CD4-positive, alpha-beta T cell treated with Interleukin-17A for 1 hour (primary cell): ENCODE measurements around the gene RNF175.

Experiments
- DNase-seq: peaks from one replicate; pipeline ENCODE4 v3.0.0-alpha.2; 2020

Gene RNF175

DNA sequence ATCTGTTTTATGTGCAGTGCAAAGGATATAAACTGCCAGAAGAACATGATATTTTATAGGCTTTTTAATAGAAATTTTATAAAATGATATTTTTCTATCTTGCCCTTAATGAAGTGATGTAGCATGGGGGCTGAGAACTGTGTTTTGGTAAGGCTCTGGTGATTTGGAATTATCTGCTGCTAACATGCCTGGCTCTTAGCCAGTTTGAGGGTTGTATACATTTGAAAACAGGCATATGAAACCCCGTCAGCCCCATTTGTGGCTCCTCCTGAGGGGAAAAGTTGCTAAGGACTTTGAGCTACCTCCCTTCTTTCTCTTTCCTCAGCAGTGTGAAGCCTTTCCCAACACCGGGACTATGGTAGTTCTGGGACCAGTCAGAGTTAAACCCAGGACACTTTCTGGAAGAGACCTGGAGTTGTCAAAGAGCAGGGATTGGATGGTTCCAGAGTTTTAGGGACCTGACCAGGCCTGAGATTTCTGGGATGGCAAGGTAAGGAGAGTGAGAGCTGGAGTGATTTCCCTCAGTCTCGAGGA is 24.4 kb upstream of the RNF175 start:
- no peak for DNase-seq

DNA sequence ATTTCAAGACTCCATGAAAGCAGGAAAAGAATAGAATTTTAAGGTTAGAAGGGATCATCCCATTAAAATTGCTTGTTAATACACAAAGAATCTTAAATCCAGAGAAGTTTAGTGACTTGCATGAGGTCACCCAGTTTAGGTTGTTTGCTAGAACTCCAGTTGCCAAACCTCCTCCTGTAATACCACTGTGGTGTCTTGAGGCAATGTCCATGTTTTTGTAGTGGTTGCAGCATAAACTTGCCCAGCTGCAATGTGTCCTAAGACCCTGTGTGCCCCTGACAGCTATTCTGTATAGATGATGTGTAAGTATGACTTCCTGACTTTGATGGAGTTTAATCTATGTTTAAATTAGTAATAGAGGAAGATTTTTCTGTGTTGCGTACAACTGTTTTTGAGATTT is 22.8 kb upstream of the RNF175 start:
- no peak for DNase-seq

DNA sequence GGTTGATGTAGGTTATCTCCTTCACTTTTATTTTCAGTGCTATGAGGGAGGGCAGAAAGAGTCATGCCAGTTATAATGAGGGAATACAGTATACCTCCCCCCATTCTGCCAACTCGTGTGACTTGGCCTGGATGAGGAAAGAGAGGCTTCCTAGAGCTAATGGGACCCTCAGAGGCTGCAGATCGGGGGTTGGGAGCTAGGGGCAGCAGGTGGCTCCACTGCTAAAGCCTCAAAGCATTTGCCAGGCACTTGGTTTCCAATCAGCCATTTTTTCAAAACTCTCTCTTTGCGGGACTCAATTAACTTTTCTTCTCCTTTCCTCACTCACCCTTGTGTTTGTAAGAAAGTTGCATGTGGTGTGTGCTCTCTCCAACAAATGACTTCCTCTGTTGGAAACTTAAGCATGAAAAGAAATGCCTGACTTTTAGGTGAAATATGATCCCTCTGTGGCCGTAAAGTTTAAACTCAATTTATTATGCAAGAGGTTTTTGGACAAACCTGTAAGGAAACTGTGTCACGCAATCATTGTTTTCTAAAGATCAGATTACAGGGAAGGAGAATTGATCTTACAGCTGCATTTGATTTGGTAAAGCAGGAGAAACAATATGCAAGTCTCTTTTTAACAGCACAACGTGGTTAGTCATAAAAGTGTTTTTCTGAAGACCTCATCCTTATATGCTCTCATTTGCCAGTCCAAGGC is 22.0 kb upstream of the RNF175 start:
- DNase-seq: no peak

DNA sequence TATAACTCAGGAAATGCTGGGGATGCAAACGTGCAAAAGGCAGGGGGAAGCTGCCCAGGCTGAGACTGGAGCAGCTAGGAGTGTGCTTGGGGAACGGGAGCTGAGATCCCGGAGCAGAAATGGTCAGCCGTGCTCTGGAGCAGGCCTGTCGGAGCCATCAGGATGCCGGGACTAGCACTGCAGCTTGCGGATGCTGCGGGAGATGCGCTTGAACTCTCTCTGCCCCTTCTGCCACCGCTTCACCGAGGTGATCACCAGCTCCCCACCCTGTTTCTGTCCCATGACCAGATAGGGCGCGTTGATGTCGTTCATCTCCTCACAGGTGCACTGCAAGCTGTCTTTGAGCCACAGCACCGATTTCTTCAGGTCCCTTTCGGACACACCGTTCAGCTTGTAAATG is 21.5 kb upstream of the RNF175 start:
- no peak for DNase-seq

DNA sequence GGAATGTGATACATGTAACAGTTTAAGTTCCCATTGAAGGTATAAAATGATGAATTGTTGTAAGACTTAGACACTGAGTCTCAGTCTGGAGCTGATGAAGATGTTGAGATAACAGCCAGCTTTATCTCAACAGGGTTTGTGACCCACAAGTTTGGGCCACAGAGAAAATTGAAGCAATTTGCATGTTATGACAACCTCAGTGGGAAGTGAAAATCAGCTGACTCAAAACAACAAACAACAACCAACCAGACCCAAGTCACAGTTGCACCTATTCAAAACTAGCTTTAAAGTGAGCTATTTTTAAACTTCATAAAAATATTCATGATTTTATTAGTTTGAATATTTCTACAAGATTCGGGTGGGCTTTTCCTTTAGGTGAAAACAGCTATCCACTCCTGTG is 21.1 kb upstream of the RNF175 start:
- DNase-seq: no peak

DNA sequence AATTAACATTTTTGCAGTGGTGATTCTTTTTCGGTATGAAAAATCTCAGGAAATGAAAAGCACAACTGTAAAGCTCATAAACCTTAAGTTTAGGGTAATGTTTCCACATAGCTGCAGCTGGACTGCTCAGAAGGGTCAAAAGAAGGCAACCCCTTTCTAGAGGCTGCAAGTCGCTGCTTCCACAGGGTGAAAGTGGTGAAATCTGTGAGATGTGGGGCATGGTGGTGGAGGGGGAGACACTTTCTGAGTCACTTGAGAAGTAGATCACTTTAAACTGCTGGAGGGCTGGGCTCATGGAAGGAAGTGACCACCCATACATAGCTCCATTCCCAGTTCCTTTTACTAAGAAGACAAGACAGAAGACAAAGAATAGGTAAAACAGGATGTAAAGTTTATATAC is 20.4 kb upstream of the RNF175 start:
- DNase-seq: no peak

DNA sequence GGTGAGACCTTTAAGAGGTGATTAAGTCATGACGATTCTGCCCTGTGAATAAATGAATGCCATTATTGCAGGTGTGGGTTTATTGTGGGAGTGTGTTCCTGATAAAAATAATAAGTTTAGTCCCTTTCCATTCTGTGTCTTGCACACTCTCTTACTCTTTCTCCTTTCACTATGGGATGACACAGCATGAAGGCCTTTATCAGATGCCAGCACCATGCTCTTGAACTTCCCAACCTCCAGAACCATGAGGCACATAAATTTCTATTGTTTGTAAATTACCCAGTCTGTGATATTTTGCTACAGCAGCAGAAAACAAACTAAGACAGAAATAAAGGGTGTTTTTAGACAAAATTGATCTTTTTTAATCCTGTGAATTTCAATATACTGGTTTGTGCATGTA is 18.6 kb upstream of the RNF175 start:
- no peak for DNase-seq

DNA sequence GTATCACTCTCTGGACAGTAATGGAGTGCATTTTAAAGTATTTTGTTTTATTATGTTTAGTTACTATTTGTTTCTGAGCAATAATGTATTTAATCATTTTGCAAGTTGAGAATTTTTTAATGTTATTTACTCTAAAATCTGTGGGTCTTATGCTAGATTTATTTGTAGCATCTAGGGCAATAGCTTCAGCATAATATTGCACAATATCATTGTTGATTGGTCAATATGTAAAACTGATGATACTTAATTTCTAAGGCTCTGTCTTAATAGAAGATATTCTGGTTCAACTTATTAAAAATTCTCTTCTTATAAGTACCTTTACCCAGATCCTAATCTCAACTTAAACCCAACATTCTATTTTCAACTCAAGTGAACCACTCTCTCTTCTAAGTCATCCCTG is 17.6 kb upstream of the RNF175 start:
- no peak for DNase-seq

DNA sequence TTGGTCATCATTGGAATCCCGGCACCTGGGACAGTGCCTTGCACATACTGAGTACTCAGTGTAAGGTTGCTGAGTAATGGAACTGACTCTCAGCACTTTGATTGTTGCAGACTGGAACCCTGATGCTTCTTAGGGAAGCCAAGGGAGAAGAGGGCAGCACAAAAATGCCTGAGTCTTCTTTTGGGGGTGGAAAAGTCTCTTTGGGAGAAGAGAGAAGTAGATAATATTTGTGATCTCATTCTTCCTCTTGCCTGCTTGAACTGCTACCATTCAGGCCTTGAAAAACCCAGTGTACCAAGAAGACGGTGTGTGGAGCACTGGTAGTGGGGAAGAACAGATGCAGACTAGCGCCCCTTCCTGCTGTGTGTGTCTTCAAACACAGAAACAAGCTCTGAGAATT is 16.8 kb upstream of the RNF175 start:
- DNase-seq: no peak

DNA sequence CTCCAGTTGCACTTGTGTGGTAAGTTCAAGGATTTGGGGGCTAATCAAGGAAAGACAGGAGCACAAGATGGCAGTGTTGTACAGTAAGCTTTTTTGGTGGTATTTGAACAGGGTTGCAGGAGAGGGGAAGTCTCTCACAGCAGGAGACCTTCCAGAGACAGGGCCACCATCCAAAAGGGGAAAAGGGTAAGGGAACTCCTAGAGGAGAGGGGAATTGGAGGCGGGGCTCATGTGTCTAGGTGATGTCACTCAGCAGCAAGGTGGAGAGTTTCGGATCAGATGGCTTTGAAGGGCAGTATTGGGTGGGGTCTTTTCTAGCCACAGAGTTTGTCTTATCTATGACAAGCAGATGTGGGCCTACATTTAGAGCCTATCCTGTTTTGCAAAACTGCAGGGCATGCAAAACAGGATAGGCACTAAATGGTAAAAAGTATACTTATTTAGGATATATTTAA is 13.4 kb upstream of the RNF175 start:
- DNase-seq: no peak

DNA sequence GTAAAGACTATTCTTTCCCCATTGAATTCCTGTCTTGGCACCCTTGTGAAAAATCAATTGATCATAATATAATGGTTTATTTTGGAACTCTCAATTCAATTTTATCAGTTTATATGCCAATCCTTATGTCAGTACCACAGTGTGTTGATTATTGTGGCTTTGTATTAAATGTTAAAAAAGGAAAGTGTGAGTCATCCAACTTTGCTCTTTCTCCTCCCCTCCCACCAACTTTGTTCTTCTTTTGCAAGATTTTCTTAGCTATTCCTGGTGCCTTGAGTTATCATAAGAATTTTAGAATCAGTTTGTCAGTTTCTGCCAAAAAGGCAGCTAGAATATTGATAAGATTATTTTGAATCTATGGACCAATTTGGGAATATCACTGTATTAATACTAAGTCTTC is 11.2 kb upstream of the RNF175 start:
- no peak for DNase-seq

DNA sequence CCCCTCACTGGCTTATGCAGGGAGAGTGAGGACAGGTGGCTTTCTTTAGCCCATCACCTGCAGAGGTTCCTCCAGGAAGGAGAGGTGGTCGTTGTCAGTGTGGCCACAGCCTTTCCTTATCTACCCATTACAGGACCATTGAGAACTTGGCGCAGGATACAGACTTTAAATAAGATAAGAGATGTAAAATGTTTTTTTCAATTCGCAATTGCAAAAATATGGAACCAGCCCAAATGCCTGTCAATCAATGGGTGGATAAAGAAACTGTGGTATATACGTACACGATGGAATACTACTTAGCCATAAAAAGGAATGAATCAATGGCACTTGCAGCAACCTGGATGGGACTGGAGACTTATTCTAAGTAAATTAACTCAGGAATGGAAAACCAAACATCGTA is 6.9 kb upstream of the RNF175 start:
- no peak for DNase-seq

DNA sequence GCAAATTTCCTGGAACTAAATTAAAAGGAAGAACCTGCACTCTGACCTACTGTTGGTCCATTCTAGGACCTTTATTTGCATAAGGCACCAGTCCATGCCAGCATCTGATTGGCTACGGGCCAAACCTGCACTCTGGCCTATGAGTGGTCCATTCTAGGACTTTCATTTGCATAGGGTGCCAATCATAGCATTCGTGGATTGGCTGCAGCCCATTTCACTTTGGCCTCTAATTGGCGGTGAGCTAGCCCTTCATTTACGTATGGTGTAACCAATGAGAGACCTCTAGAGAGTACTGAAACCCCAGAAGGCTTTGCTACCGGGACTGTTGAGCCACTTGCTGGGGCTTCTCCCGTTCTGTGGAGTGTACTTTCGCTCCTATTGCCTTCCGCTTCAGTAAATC is 6.1 kb upstream of the RNF175 start:
- DNase-seq: no peak

DNA sequence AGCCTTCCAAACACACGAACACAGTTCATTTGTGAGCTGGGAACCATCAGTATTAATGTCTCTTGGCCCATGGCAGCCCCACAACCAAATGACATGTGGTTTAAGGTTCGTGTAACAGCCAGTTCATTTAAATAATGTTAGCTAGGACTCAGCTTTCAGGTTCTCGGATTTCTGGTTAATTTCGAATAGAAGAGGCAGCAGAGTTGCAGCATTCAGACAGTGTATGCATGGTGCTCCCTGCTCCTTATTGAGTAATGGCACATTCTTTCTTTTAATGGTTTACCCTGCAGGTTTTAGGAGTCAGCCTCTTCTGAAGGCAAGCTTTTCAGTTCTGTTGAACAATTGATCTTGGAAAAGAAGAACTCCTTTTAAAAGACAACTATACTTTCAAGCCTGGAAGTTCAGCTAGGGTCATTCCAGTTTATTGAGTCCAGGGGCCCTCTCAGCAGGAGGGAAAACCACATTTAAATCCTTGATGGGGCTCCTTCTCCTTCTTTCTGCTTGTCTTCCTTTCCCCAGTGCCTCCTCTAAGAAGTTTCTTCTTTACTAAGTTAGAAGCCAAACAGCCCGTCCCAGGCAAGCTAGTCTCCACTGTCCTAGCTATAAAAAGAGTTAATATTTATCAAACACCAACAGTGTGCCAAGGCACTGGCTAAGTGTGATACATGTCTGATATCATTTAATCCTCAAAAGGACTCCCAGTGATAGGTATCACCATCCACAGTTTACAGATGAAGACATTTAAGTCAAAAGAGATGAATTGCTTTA is 5.0 kb upstream of the RNF175 start:
- DNase-seq: no peak

DNA sequence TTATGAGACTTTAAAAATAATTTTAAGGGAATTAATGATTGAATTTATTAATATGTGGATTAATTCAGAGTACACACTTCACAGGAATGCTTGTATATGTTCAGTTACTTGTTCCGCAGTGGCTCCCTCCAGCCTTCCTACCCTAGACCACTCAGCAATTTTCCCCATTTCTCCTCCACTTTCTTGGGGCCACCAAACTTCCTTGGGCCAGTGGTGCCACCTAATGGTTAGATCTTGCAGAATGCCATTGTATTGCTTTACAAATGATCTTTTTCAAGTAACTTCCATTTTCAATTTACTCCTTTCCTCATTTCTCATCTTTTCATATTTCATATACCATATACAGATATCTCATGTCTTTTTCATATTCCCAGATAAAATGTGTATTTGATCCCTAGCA is 3.6 kb upstream of the RNF175 start:
- DNase-seq: no peak

DNA sequence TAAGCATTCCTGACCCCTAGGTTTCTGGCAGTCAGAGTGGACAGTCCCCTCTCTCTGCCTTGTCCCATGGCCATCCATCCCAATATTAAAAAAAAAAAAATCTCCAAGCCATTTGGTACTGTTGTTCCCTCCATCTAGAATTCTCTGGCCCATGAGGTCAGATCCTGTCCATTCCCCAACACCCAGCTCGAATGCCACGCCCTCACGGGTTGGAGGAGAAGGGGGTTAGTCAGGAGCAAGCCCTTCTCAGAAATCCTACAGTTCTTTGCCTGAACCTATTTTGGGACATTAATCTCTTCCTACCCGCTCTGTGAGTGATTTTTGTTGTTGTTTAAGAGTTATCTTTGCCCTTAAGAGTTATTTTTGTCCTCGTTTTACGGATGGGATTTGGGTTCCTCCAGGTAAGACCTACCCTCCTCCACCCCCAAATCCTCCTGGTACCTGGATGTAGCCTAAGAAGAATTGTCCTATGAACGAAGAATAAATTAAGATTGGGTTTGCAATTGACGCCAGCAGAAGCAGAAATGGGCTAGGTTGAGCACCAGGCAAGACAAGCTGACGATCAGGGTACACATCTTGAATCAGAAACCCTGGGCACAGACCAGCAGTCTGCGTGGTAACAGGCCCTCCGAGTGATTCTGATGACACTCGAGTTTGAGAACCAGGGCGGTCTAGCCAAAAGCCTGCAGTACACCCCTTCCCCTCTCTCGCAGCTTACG is 977 bp downstream of the RNF175 start:
- DNase-seq: no peak

DNA sequence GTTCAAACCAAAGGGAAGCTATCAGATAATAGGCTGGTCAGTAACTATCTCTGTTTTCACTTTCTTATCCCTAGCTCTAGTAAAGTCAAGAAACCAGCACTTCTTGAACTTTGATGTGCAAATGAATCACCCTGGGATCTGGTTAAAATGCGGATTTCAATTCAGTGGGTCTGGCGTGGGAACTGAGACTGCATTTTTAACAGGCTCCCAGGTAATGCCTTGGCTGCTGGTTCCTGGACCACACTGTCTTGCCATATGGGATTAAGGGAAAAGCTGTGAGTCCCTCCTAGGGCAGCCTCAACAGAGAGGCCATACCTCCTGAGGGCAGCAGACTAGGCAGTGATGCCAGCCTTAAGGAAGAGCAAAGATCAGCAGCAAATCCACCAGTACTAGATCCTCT is 1.7 kb downstream of the RNF175 start:
- DNase-seq: no peak

DNA sequence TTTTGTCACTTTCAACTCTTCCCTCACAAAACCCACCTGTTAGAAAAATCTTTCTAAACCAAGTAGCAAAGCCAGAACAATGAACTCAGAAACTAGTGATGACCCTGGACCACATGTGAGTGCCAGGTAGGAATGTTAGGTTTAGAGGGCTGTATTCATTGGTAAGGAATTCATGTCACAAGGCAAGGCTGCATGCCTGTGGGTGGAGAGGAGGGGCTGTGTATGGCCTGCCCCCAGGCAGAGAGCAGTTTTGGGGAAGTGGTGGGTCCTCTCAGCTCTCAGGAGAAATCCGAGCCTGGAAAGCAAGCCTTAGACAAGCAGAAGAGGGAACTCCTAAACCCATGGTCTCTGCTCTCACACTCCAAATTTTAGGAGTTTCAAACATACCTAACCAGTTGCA is 2.4 kb downstream of the RNF175 start:
- no peak for DNase-seq

DNA sequence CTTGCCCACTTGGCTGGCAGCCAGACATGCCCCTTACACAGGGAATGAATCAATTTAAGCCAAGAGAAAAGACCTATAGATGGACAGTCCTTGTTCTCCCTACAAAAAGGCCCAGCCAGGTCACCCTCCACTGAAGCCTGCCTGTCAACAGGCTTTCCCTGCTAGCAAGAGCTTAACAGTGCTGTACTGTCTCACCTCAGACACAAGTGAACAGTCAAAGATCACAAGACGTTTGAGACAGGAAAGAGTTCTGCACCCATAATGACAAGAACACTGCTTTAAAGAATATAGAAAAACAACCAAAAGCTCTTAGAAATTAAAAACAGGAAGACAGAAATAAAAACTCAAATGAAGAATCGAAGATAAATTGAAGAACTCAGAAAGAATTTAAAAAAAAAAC is 4.6 kb downstream of the RNF175 start:
- DNase-seq: no peak

DNA sequence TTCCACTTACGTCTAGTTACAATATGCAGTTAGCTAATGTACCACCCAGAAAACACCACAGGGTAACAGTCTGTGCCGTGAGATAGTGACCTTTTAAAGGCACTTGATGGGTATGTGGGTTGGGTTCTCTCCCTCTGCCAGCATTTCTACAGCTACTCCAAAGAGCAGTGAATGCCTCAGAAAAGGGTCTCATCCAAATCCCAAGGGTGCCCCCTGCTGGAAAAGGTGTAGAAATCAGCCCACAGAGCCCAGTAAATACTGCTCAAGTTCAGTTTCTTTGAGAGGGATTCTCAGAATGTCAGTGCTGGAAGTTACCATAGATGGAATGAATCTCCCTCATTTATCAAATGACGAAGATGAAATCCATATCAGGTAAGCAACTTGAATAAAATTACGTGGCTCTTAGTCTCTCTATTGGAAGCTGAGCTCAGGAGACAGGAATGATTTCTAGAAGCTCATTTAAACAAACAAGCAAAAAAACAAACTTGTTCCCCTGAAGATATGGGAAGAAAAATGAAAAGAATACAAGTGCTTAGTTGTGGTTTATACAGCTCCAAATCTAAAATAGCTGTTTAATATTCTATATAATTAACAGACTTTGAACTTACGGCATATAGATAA is 9.5 kb downstream of the RNF175 start:
- DNase-seq: peak; percentile 68

DNA sequence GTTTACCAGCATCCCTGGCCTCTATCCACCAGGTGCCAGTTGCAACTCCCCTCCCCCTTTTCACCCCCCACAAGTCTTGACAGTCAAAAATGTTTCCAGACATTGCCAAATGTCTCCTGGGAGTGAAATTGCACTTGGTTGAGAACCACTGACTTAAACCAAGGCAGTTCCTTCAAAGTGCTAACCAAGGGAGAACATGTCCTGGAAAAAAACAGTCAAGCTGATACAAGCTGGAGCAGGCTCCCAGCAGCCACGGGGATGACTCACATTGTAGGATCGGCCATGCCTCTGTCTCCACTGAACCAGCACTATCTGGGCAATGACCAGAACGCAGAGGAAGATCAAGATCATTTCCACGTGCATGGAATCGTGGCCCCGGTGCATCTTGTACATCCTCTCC is 11.4 kb downstream of the RNF175 start:
- DNase-seq: no peak

DNA sequence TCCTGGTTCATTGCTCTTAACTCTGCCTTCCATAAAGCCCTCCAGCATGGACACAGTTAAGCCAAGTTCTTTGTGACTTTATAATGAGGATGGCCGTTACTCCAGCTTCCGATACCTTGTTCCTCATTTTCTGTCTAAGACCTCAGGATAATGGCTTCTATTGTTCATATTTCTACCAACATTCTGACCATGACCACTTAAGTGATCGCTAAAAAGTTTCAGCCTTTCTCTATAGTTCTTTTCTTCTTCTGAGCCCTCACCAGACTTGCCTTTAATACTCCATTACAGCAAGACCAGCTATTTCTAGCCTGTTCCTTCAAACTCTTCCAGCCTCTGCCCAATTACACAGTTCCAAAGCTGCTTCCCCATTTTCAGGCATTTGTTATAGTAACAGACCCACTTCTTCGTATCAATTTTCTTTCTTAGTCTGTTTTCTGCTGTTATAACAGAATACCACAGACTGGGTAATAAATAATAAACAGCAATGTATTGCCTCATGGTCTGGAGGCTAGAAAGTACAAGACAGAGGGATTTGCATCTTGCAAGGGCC is 12.3 kb downstream of the RNF175 start:
- DNase-seq: no peak

DNA sequence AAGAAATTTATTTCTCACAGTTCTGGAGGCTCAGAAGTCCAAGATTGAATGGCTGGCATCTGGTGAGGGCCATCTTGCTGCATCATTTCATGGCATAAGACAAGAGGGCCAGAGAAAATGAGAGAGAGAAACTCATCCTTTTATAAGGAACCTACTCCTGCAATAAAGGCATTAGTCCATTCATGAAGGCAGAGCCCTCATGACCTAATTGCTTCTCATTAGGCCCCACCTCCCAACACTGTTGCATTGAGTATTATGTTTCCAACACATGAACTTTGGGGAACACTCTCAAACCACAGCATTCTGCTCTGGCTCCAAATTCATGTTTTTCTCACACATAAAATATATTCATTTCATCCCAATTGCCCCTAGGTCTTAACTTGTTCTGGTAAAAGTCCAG is 14.2 kb downstream of the RNF175 start:
- no peak for DNase-seq
